Left ventricle myocardium inferior (tissue), 1 donor: ENCODE data around the gene CHURC1. TPM values are rescaled to one million over a fixed set of nuclear protein-coding genes. Genes with fewer than 3 reads are reported as not detected.

Experiments used
- DNase-seq: peaks from one replicate; pipeline ENCODE4 v3.0.0-alpha.2; 2020
- H3K27ac ChIP-seq: fragments of 200-600 bp; replicated peaks from 2 replicates; pipeline ENCODE4 v1.8.0; 2021
- H3K27me3 ChIP-seq: fragments of 200-600 bp; 2 replicates; pipeline ENCODE4 v1.8.0; 2021; ENCODE audit warnings: low read depth
- H3K36me3 ChIP-seq: fragments of 200-600 bp; 2 replicates; pipeline ENCODE4 v1.8.0; 2021
- H3K4me1 ChIP-seq: fragments of 200-600 bp; 2 replicates; pipeline ENCODE4 v1.8.0; 2021
- H3K4me3 ChIP-seq: fragments of 200-600 bp; 2 replicates; pipeline ENCODE4 v1.8.0; 2021; ENCODE audit warnings: mild to moderate bottlenecking, moderate library complexity
- H3K9me3 ChIP-seq: fragments of 200-600 bp; replicated peaks from 2 replicates; pipeline ENCODE4 v1.8.0; 2021
- CTCF ChIP-seq: fragments of 200-600 bp; IDR thresholded peaks from 2 replicates; pipeline ENCODE4 v1.8.0; 2021; ENCODE audit warnings: antibody characterized with exemption, mild to moderate bottlenecking, borderline replicate concordance
- intact Hi-C: fragments of 100-400 bp; cut with micrococcal nuclease; formaldehyde crosslinking; loops from one replicate; pipeline ENCODE4 v1.11.0; 2022
- total RNA-seq: library from RNA; stranded (reverse); fragmentation: NEBNext Ultra II Directional; extraction: Animal tissue kit (Norgen Biotek cat#: 25700); gene quantifications from one replicate; pipeline ENCODE4 v1.2.1, GENCODE V29; 2021
- donor health status: DM: no; HTN: yes; CAD: no; lungs with severe emphysema.

The CHURC1 gene
- total RNA-seq, 1 donor from 2014 or later: 89.8 TPM

GRCh38 chr14:64953310-64953654 lies 39.0 kb downstream of the CHURC1 start:
- intact Hi-C loops: no loop called here
- Histone ChIP-seq H3K4me1 (peaks cover 46% of the 10 kb centered on the region), H3K9me3 (no peaks in the 10 kb centered on the region), H3K27ac (no peak overlapping the region), H3K36me3 (peaks cover 6% of the 10 kb centered on the region), H3K4me3 (no peak overlapping the region), H3K27me3 (no peaks in the 10 kb centered on the region)
- no peak for TF ChIP-seq CTCF
- no peak for DNase-seq

GRCh38 chr14:64953661-64954060 lies 39.4 kb downstream of the CHURC1 start:
- Histone ChIP-seq H3K4me3 (no peak overlapping the region), H3K27me3 (no peaks in the 10 kb centered on the region), H3K4me1 (peaks cover 43% of the 10 kb centered on the region), H3K27ac (no peak overlapping the region), H3K9me3 (no peaks in the 10 kb centered on the region), H3K36me3 (peaks cover 4% of the 10 kb centered on the region)
- intact Hi-C loops: no loop called here
- no peak for DNase-seq
- no peak for TF ChIP-seq CTCF

GRCh38 chr14:64954491-64955240 lies 40.4 kb downstream of the CHURC1 start:
- TF ChIP-seq CTCF: no peak
- H3K27ac ChIP-seq: no peak overlapping the region
- no peak for DNase-seq

GRCh38 chr14:64955297-64955696 lies 41.0 kb downstream of the CHURC1 start:
- Histone ChIP-seq H3K9me3 (no peaks in the 10 kb centered on the region), H3K27me3 (no peaks in the 10 kb centered on the region), H3K36me3 (no peaks in the 10 kb centered on the region), H3K4me3 (no peak overlapping the region), H3K4me1 (peaks cover 32% of the 10 kb centered on the region), H3K27ac (no peak overlapping the region)
- intact Hi-C loops: no loop called here
- TF ChIP-seq CTCF: no peak
- no peak for DNase-seq

More at GRCh38 chr14:64954491-64955240, 40.4 kb downstream of the CHURC1 start:
- Histone ChIP-seq H3K27me3 (no peaks in the 10 kb centered on the region), H3K4me1 (peaks cover 35% of the 10 kb centered on the region), H3K36me3 (no peaks in the 10 kb centered on the region), H3K9me3 (no peaks in the 10 kb centered on the region), H3K4me3 (no peak overlapping the region)
- intact Hi-C loops: no loop called here

- Histone ChIP-seq H3K27me3 (no peaks in the 10 kb centered on the region), H3K27ac (no peak overlapping the region), H3K9me3 (no peaks in the 10 kb centered on the region), H3K4me3 (no peak overlapping the region), H3K36me3 (no peaks in the 10 kb centered on the region), H3K4me1 (peaks cover 29% of the 10 kb centered on the region)
- TF ChIP-seq CTCF: no peak
- DNase-seq: no peak
- intact Hi-C loops: no loop called here
These were observed 42.6 kb downstream of the CHURC1 start for GRCh38 chr14:64956697-64957406.
